Lower leg skin (tissue), 3 donors: Measurements from ENCODE around the gene LDLRAD3.

ENCODE experiments used
- CTCF ChIP-seq, 3 donors: fragments of 450-650 bp; IDR thresholded peaks; one replicate each; pipeline ENCODE4 v1.5.1; 2016; ENCODE audit warnings: antibody characterized with exemption in 3 of 3, mild to moderate bottlenecking in 3 of 3, moderate library complexity in 2 of 3
- POLR2A ChIP-seq, 2 donors: fragments of 450-650 bp; IDR thresholded peaks; one replicate each; pipeline ENCODE4 v1.6.1; 2016 to 2017; ENCODE audit warnings: antibody characterized with exemption in 2 of 2, mild to moderate bottlenecking in 1 of 2, moderate library complexity in 1 of 2

DNA sequence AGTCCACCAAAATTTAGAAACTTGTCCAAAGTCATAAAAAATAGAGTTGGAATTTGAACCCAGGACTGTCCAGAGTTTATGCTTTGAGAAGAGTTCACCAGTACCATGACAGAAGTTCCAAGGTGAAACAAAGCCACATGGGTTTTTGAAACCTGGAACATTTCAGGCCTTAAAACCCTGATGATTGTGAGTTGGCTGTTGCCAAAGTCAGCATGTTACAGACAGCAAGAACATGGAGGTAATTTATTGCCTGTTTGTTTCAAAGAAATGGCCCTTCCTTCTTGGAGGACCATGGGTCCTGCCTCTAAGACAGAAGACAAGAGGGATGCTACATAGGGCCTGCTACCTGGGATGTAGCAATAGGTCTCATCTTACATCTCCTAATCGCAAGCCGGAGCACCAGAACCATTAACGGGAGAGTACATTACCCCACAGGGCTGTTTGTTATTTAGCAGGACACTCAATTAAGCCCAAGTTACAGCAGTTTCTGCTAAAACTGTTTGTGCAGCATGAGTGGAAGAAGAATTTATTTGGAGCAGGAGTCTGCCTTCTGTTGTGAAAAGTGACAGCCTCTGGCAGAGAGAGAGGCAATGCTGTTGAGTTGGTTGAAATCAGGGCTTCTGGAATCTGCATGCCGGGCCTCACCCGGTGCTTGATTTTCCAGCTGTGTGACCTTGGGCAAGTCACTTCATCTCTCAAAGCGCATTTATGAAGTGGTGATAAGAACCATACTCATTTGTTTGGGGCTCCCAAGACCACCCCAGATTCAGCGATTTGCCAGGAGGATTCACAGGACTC is 136.2 kb downstream of the LDLRAD3 start:
- TF ChIP-seq CTCF (IDR thresholded peaks at IDR 0.05) (no peak), POLR2A (IDR thresholded peaks at IDR 0.05) (no peak)
